GM12878 (cell line): ENCODE data around the gene TNFAIP8L1.

Source experiments
- BHLHE40 ChIP-seq, 2 experiments: fragments of 450-650 bp in 1 of 2; IDR thresholded peaks; 2 replicates each; pipeline ENCODE4 v1.6.1; 2011 to 2017; ENCODE audit warnings: low read depth in 2 of 2, borderline replicate concordance in 1 of 2, improper control_type of control experiment in 1 of 2, low read length in 1 of 2, mild to moderate bottlenecking in 1 of 2
- CBFB ChIP-seq: IDR thresholded peaks from 2 replicates; pipeline ENCODE4 v1.6.1; 2016; ENCODE audit warnings: antibody characterized with exemption, low read depth
- CTCF ChIP-seq, 3 experiments: IDR thresholded peaks in 2 of 3; conservative IDR thresholded peaks in 1 of 3; 2 replicates each; pipeline ENCODE4 v1.5.1; 2011; ENCODE audit warnings: low read depth in 3 of 3, low read length in 3 of 3, mild to moderate bottlenecking in 3 of 3, control low read depth in 2 of 3, moderate library complexity in 2 of 3, inconsistent platforms in 1 of 3, mixed read lengths in 1 of 3; ENCODE audit not compliant: control insufficient read depth in 2 of 3, insufficient read depth in 1 of 3; ENCODE audit errors: extremely low read depth in 1 of 3
- JUND ChIP-seq: IDR thresholded peaks from 2 replicates; pipeline ENCODE4 v1.6.1; 2012; ENCODE audit warnings: low read depth, mild to moderate bottlenecking, low read length, improper control_type of control experiment, moderate library complexity
- NR2C2 ChIP-seq: IDR thresholded peaks from 2 replicates; pipeline ENCODE4 v1.6.1; 2011; ENCODE audit warnings: borderline replicate concordance, low read depth; ENCODE audit not compliant: control insufficient read depth, insufficient read length
- ZSCAN29 ChIP-seq: fragments of 450-650 bp; IDR thresholded peaks from 2 replicates; pipeline ENCODE4 v1.6.1; 2017; ENCODE audit warnings: mild to moderate bottlenecking, moderate library complexity
- TF ChIP-seq, protein P1 (sequence below): IDR thresholded peaks from 2 replicates; pipeline ENCODE4 v1.6.1; 2012; ENCODE audit warnings: mild to moderate bottlenecking, low read depth, low read length

DNA sequence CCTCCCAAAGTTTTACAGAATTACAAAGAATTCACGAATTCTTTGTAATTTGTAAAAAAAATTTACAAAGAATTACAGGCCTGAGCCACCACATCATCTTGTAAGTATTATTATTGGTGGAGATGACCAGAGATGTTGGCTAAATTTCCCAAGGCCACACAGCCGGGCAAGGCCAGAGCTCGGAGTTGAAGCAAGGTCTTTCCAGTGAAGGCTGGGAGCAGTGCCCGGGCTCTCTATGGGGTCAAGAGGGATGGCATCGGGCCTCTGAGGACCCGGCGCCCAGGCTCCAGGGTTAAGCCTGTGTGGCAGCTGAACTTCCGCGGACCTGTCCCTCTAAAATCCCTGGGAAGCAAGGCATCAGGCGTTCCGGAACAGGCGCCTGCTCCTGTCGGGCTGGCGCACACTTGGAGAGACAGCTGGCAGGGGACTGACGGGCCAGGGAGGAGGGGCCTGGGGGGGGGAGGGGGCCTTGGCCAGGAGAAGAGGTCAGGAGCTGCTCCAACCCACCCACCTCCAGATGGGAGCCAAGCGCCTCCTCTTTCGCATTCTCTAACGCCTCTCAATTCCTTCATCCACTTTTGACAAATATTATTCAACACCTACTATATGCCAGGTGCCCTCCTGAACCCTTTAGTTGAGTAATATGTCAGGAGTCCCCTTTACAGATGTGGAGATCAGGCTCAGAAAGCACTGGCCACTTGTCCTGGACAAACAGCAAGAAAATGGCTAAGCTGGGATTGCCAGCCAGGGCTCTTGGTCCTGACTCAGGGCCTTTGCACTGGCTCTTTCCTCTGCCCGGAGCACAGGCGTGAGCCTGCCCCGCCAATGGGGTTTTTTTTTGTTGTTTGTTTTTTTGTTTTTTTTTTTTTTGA is 43.0 kb upstream of the TNFAIP8L1 start:
- TF ChIP-seq JUND (no peak), BHLHE40 (IDR thresholded peaks at IDR 0.05; ENCODE audit: borderline replicate concordance in 1 of 2, low read depth in 2 of 2, low read length in 1 of 2) (no peak), CBFB (no peak), CTCF (IDR thresholded peaks at IDR 0.05 in 2 of 3, conservative IDR thresholded peaks at IDR 0.05 in 1 of 3; ENCODE audit: control insufficient read depth in 2 of 3, extremely low read depth in 1 of 3, insufficient read depth in 1 of 3, low read depth in 3 of 3, low read length in 3 of 3) (no peak), ZSCAN29 (no peak), NR2C2 (no peak)
- TF ChIP-seq, protein P1, sequence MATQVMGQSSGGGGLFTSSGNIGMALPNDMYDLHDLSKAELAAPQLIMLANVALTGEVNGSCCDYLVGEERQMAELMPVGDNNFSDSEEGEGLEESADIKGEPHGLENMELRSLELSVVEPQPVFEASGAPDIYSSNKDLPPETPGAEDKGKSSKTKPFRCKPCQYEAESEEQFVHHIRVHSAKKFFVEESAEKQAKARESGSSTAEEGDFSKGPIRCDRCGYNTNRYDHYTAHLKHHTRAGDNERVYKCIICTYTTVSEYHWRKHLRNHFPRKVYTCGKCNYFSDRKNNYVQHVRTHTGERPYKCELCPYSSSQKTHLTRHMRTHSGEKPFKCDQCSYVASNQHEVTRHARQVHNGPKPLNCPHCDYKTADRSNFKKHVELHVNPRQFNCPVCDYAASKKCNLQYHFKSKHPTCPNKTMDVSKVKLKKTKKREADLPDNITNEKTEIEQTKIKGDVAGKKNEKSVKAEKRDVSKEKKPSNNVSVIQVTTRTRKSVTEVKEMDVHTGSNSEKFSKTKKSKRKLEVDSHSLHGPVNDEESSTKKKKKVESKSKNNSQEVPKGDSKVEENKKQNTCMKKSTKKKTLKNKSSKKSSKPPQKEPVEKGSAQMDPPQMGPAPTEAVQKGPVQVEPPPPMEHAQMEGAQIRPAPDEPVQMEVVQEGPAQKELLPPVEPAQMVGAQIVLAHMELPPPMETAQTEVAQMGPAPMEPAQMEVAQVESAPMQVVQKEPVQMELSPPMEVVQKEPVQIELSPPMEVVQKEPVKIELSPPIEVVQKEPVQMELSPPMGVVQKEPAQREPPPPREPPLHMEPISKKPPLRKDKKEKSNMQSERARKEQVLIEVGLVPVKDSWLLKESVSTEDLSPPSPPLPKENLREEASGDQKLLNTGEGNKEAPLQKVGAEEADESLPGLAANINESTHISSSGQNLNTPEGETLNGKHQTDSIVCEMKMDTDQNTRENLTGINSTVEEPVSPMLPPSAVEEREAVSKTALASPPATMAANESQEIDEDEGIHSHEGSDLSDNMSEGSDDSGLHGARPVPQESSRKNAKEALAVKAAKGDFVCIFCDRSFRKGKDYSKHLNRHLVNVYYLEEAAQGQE: no peak
